ENCODE data around the gene SLC6A15. TPM values are rescaled to one million over a fixed set of nuclear protein-coding genes. Genes with fewer than 3 reads are reported as not detected.
A peak's percentile ranks its signal among the peaks of the same experiment; 100 is the strongest.

Gene SLC6A15
- total and polyA plus RNA-seq, 2 experiments from 2014 or later, result 2.6 to 3.4 TPM

DNA sequence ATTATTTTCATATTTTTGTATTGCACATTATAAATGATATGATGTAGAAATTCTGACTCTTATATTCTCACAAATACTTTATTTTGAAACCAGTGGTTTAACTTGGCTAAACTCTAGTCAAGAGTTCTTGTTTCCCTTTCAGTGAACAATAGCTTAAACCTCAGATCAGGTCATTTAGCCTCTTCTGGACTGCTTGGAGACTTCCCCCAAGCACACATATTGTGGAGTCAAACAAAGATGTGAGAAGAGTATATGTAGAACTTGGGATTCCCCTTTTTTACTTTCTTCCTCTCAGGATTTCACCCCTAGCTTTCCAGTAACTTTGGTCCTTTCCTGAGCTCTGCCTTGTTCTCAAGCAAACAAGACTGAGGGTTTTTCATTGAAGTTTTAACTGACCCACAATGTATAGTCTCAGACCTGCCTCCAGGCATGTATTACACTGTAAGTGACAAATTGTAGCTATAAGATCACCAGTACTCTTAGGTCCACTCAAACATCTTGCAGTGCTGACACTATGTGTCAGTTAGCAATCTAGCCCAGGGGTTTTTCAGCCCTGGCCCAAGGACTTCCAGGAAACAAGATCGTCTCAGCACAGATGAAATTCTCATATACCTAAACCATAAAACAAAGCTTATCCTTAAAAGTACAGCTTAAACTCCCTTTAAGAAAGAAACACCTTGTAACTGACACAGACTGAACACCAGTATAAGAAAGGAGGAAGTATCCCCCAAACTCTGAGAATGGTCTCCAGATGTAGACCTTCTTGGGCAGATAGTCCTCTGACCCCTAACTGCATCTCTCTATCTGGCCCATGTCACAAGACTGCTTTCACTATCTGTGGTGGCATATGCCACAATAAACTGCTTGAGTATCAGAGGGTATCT lies 98.6 kb downstream of the SLC6A15 start:
- no peaks in the 10 kb centered on the region for H3K27me3 ChIP-seq (replicated peaks; ENCODE audit: insufficient read depth)
- H3K27ac ChIP-seq, result 0 out of 2 replicates have a peak overlapping the region, but pooled peaks have one; percentile 10
- no peaks in the 10 kb centered on the region for H4K20me1 ChIP-seq (ENCODE audit: insufficient read depth)
- H3K9ac ChIP-seq, result no peak overlapping the region
- no peaks in the 10 kb centered on the region for H3K9me3 ChIP-seq (ENCODE audit: low read depth)
- H3K4me3 ChIP-seq, result no peak overlapping the region
- no peak for DNase-seq
- H3K4me1 ChIP-seq (ENCODE audit: insufficient read depth), result peaks cover 40% of the 10 kb centered on the region
- H2AFZ ChIP-seq, result no peak overlapping the region
- peak overlapping the region; percentile 27 for H3K4me2 ChIP-seq (ENCODE audit: unreplicated experiment)
- no peaks in the 10 kb centered on the region for H3K79me2 ChIP-seq (ENCODE audit: insufficient read depth)
- H3K36me3 ChIP-seq (ENCODE audit: low read depth), result no peaks in the 10 kb centered on the region
- H3F3A ChIP-seq (ENCODE audit: insufficient read depth), result peaks cover 32% of the 10 kb centered on the region
- 55 to 67% methylated on average over 1 of the region's 1 CpG for WGBS, 2 experiments (ENCODE audit: low coverage in 1 of 2, low lambda C conversion rate in 2 of 2, missing lambda C conversion rate in 2 of 2)
- in situ Hi-C loops (cut with MboI), result no loop called here
- no peak for TF ChIP-seq EZH2 (IDR thresholded peaks at IDR 0.05; ENCODE audit: insufficient read depth, poor library complexity, severe bottlenecking)
- TF ChIP-seq EZH2phosphoT487 (IDR thresholded peaks at IDR 0.05; ENCODE audit: insufficient read depth, low read depth), result no peak
- H3K9me2 ChIP-seq (ENCODE audit: insufficient read depth), result no peaks in the 10 kb centered on the region

GRCh38 chr12:84811291-84811690 lies 101.3 kb downstream of the SLC6A15 start:
- peaks cover 34% of the 10 kb centered on the region for H3K4me1 ChIP-seq (ENCODE audit: insufficient read depth)
- no peak overlapping the region for H3K9ac ChIP-seq
- H3K27me3 ChIP-seq (replicated peaks; ENCODE audit: insufficient read depth), result no peaks in the 10 kb centered on the region
- no peaks in the 10 kb centered on the region for H3K9me2 ChIP-seq (ENCODE audit: insufficient read depth)
- in situ Hi-C loops (cut with MboI), result no loop called here
- TF ChIP-seq EZH2phosphoT487 (IDR thresholded peaks at IDR 0.05; ENCODE audit: insufficient read depth, low read depth), result no peak
- TF ChIP-seq EZH2 (IDR thresholded peaks at IDR 0.05; ENCODE audit: insufficient read depth, poor library complexity, severe bottlenecking), result no peak
- no peak overlapping the region for H3K4me3 ChIP-seq
- peaks cover 16% of the 10 kb centered on the region for H3F3A ChIP-seq (ENCODE audit: insufficient read depth)
- no peak overlapping the region for H3K27ac ChIP-seq
- no peaks in the 10 kb centered on the region for H3K36me3 ChIP-seq (ENCODE audit: low read depth)
- H4K20me1 ChIP-seq (ENCODE audit: insufficient read depth), result no peaks in the 10 kb centered on the region
- H3K4me2 ChIP-seq (ENCODE audit: unreplicated experiment), result no peak overlapping the region
- H3K79me2 ChIP-seq (ENCODE audit: insufficient read depth), result no peaks in the 10 kb centered on the region
- no peaks in the 10 kb centered on the region for H3K9me3 ChIP-seq (ENCODE audit: low read depth)
- no peak overlapping the region for H2AFZ ChIP-seq
- WGBS, 2 experiments (ENCODE audit: low coverage in 1 of 2, low lambda C conversion rate in 2 of 2, missing lambda C conversion rate in 2 of 2), result 61% methylated on average over 3 of the region's 3 CpGs
- DNase-seq, result peak; percentile 59

- no peak for TF ChIP-seq EZH2phosphoT487 (IDR thresholded peaks at IDR 0.05; ENCODE audit: insufficient read depth, low read depth)
- TF ChIP-seq EZH2 (IDR thresholded peaks at IDR 0.05; ENCODE audit: insufficient read depth, poor library complexity, severe bottlenecking), result no peak
- H3K27ac ChIP-seq, result no peak overlapping the region
- H3F3A ChIP-seq (ENCODE audit: insufficient read depth), result peaks cover 16% of the 10 kb centered on the region
- in situ Hi-C loops (cut with MboI), result no loop called here
- no peak overlapping the region for H3K4me3 ChIP-seq
- H3K9me3 ChIP-seq (ENCODE audit: low read depth), result no peaks in the 10 kb centered on the region
- no peaks in the 10 kb centered on the region for H3K79me2 ChIP-seq (ENCODE audit: insufficient read depth)
- no peaks in the 10 kb centered on the region for H3K27me3 ChIP-seq (replicated peaks; ENCODE audit: insufficient read depth)
- peaks cover 34% of the 10 kb centered on the region for H3K4me1 ChIP-seq (ENCODE audit: insufficient read depth)
- no peak overlapping the region for H2AFZ ChIP-seq
- H4K20me1 ChIP-seq (ENCODE audit: insufficient read depth), result no peaks in the 10 kb centered on the region
- no peak for DNase-seq
- WGBS, 2 experiments (ENCODE audit: low coverage in 1 of 2, low lambda C conversion rate in 2 of 2, missing lambda C conversion rate in 2 of 2), result 96 to 100% methylated on average over 1 of the region's 1 CpG
- no peak overlapping the region for H3K9ac ChIP-seq
- H3K9me2 ChIP-seq (ENCODE audit: insufficient read depth), result no peaks in the 10 kb centered on the region
- no peaks in the 10 kb centered on the region for H3K36me3 ChIP-seq (ENCODE audit: low read depth)
- no peak overlapping the region for H3K4me2 ChIP-seq (ENCODE audit: unreplicated experiment)
Observed at GRCh38 chr12:84810611-84811010, 102.0 kb downstream of the SLC6A15 start.

Small RNA genes within 50 kb of the gene (small RNA-seq; reads per million reads assigned to genes)
- not detected for gene AC128657.1 (ENCODE audit: low read depth, low replicate concordance)

Other genes with a start within 250 kb of the SLC6A15 start
- gene TSPAN19, start 123.5 kb upstream of the SLC6A15 start, total RNA-seq (2014; rRNA removed; shearing (Covaris generic)), result not detected in 2 replicates
- gene TSPAN19, start 123.5 kb upstream of the SLC6A15 start, polyA plus RNA-seq (2016; fragmentation: Nextera tagmentation; extraction: Ambion mirVana), result 0.23 and 0.38 TPM in 2 replicates
- 0.11 and 0.13 TPM in 2 replicates for gene LRRIQ1, start 123.6 kb upstream of the SLC6A15 start, total RNA-seq (2014; rRNA removed; shearing (Covaris generic))
- 0.88 and 1.3 TPM in 2 replicates for gene LRRIQ1, start 123.6 kb upstream of the SLC6A15 start, polyA plus RNA-seq (2016; fragmentation: Nextera tagmentation; extraction: Ambion mirVana)